Sigmoid colon (tissue), 7 donors: ENCODE results near the gene ADGRV1. TPM values are rescaled to one million over a fixed set of nuclear protein-coding genes. Genes with fewer than 3 reads are reported as not detected.
"Not testable (repeated sequence)": the region's sequence is repeated elsewhere in the genome, so short reads cannot be mapped to it uniquely, and the experiment has no call there.

Source experiments
- DNase-seq: peaks from one replicate; pipeline ENCODE4 v3.0.0-alpha.2; 2019
- H3K27ac ChIP-seq, 4 donors: fragments of 200-600 bp; sonication (generic); one replicate each; pipeline ENCODE4 v1.5.1; 2016 to 2019; ENCODE audit warnings: mild to moderate bottlenecking in 1 of 4
- H3K27me3 ChIP-seq, 3 donors: fragments of 200-600 bp; sonication (generic); one replicate each; pipeline ENCODE4 v1.5.1; 2019; ENCODE audit warnings: mild to moderate bottlenecking in 1 of 3
- H3K36me3 ChIP-seq, 4 donors: fragments of 200-600 bp; sonication (generic); one replicate each; pipeline ENCODE4 v1.5.1; 2016 to 2019
- H3K4me1 ChIP-seq, 4 donors: fragments of 200-600 bp; sonication (generic); one replicate each; pipeline ENCODE4 v1.5.1; 2017 to 2019
- H3K4me3 ChIP-seq, 4 donors: fragments of 200-600 bp; sonication (generic); one replicate each; pipeline ENCODE4 v1.5.1; 2017 to 2019; ENCODE audit warnings: mild to moderate bottlenecking in 2 of 4, moderate library complexity in 1 of 4
- H3K9me3 ChIP-seq, 4 donors: fragments of 200-600 bp in 3 of 4; sonication (generic) in 3 of 4; one replicate each; pipeline versions ENCODE4 v1.5.1 to v1.6.1; 2013 to 2019
- CTCF ChIP-seq, 4 experiments: fragments of 450-650 bp in 3 of 4; fragments of 200-600 bp in 1 of 4; IDR thresholded peaks; one replicate each; pipeline ENCODE4 v1.5.1; 2016 to 2019; ENCODE audit warnings: antibody characterized with exemption in 4 of 4, mild to moderate bottlenecking in 3 of 4, moderate library complexity in 2 of 4
- EP300 ChIP-seq, 4 donors: sonication (generic); formaldehyde crosslinking; IDR thresholded peaks; one replicate each; pipeline ENCODE4 v1.6.1; 2017; ENCODE audit warnings: antibody characterized with exemption in 4 of 4
- POLR2A ChIP-seq, 2 donors: fragments of 450-650 bp; IDR thresholded peaks; one replicate each; pipeline ENCODE4 v1.6.1; 2016; ENCODE audit warnings: antibody characterized with exemption in 2 of 2, mild to moderate bottlenecking in 2 of 2, moderate library complexity in 2 of 2
- POLR2AphosphoS5 ChIP-seq, 4 donors: sonication (generic); formaldehyde crosslinking; IDR thresholded peaks; one replicate each; pipeline ENCODE4 v1.6.1; 2017; ENCODE audit warnings: antibody characterized with exemption in 4 of 4
- WGBS, 2 donors: extraction: QIAGEN DNeasy Blood & Tissue Kit; methylation state at CpG; one replicate each; pipeline ENCODE4 v1.1.7; 2013; 5-methylcytosine and 5-hydroxymethylcytosine counted together
- intact Hi-C: fragments of 100-400 bp; cut with DNase I; formaldehyde crosslinking; loops from one replicate; pipeline ENCODE4 v1.15.1; 2023
- polyA plus RNA-seq, 3 donors: library from polyadenylated mRNA; stranded (reverse); fragments of 200-250 nt; gene quantifications; one replicate each; pipeline ENCODE4 v1.2.3, GENCODE V29; 2013
- total RNA-seq, 4 donors: library from RNA; depleted of rRNA; stranded (reverse); fragments of >200 nt; gene quantifications; one replicate each; pipeline ENCODE4 v1.1.0, GENCODE V29; 2016
- donor health status: healthy with polysubstance abuse.
- donor health status: Bipolar disorder and iron deficiency.
- donor health status: healthy.

Gene ADGRV1
- total and polyA plus RNA-seq, 7 donors: 0.54 to 2.1 (median 0.74) TPM; not detected in 1

GRCh38 chr5:90570034-90570433 is 11.4 kb downstream of the ADGRV1 start:
- no peak for DNase-seq
- no peaks in the 10 kb centered on the region for H3K36me3 ChIP-seq
- peaks cover 0 to 4% (median under 1%) of the 10 kb centered on the region in 4 donors for H3K9me3 ChIP-seq
- H3K4me1 ChIP-seq: no peaks in the 10 kb centered on the region
- TF ChIP-seq CTCF (IDR thresholded peaks at IDR 0.05): no peak
- no peak for TF ChIP-seq POLR2AphosphoS5 (IDR thresholded peaks at IDR 0.05)
- no peak for TF ChIP-seq POLR2A (IDR thresholded peaks at IDR 0.05)
- no peak for TF ChIP-seq EP300 (IDR thresholded peaks at IDR 0.05)
- intact Hi-C loops: no loop called here
- no peak overlapping the region for H3K27ac ChIP-seq
- 86% methylated on average over 2 of the region's 2 CpGs for WGBS, 2 donors
- no peaks in the 10 kb centered on the region for H3K27me3 ChIP-seq
- H3K4me3 ChIP-seq: no peak overlapping the region

GRCh38 chr5:90571147-90571773 is 12.7 kb downstream of the ADGRV1 start:
- no peak for TF ChIP-seq CTCF (IDR thresholded peaks at IDR 0.05)
- TF ChIP-seq EP300 (IDR thresholded peaks at IDR 0.05): no peak
- no peak for TF ChIP-seq POLR2AphosphoS5 (IDR thresholded peaks at IDR 0.05)
- TF ChIP-seq POLR2A (IDR thresholded peaks at IDR 0.05): no peak
- H3K9me3 ChIP-seq: peaks cover 0 to 4% (median under 1%) of the 10 kb centered on the region in 4 donors
- no peak for DNase-seq
- no peaks in the 10 kb centered on the region for H3K27me3 ChIP-seq
- no peaks in the 10 kb centered on the region for H3K36me3 ChIP-seq
- intact Hi-C loops: no loop called here
- no peaks in the 10 kb centered on the region for H3K4me1 ChIP-seq
- 40 to 89% methylated on average over 1 of the region's 1 CpG for WGBS, 2 donors
- no peak overlapping the region for H3K4me3 ChIP-seq
- no peak overlapping the region for H3K27ac ChIP-seq

GRCh38 chr5:90575712-90576111 is 17.1 kb downstream of the ADGRV1 start:
- no peaks in the 10 kb centered on the region for H3K4me1 ChIP-seq
- H3K4me3 ChIP-seq: no peak overlapping the region
- H3K27me3 ChIP-seq: no peaks in the 10 kb centered on the region
- no peak for TF ChIP-seq EP300 (IDR thresholded peaks at IDR 0.05)
- DNase-seq: no peak
- no peak overlapping the region for H3K27ac ChIP-seq
- 94% methylated on average over 5 of the region's 5 CpGs for WGBS, 2 donors
- H3K9me3 ChIP-seq: peaks cover 0 to 2% (median 0%) of the 10 kb centered on the region in 4 donors
- intact Hi-C loops: no loop called here
- H3K36me3 ChIP-seq: no peaks in the 10 kb centered on the region

GRCh38 chr5:90576566-90576965 is 18.0 kb downstream of the ADGRV1 start:
- WGBS, 2 donors: 64 to 79% methylated on average over 3 of the region's 3 CpGs
- H3K27me3 ChIP-seq, intact Hi-C loops, H3K36me3 ChIP-seq, H3K9me3 ChIP-seq, H3K4me3 ChIP-seq, H3K4me1 ChIP-seq, DNase-seq, H3K27ac ChIP-seq: not testable (repeated sequence)

- DNase-seq, intact Hi-C loops, H3K27me3 ChIP-seq, H3K27ac ChIP-seq, H3K9me3 ChIP-seq, H3K4me3 ChIP-seq, H3K36me3 ChIP-seq, H3K4me1 ChIP-seq: not testable (repeated sequence)
- whole genome bisulfite sequencing, 2 donors: 91% methylated on average over 2 of the region's 2 CpGs
These were observed 21.3 kb downstream of the ADGRV1 start for GRCh38 chr5:90579905-90580304.

GRCh38 chr5:90581956-90582355 is 23.4 kb downstream of the ADGRV1 start:
- DNase-seq: no peak
- TF ChIP-seq EP300 (IDR thresholded peaks at IDR 0.05): no peak
- no peak for TF ChIP-seq CTCF (IDR thresholded peaks at IDR 0.05)
- no peak for TF ChIP-seq POLR2A (IDR thresholded peaks at IDR 0.05)
- no peak for TF ChIP-seq POLR2AphosphoS5 (IDR thresholded peaks at IDR 0.05)
- Histone ChIP-seq H3K36me3 (no peaks in the 10 kb centered on the region), H3K9me3 (no peaks in the 10 kb centered on the region), H3K27me3 (no peaks in the 10 kb centered on the region), H3K4me1 (no peaks in the 10 kb centered on the region), H3K4me3 (no peak overlapping the region), H3K27ac (no peak overlapping the region)
- WGBS, 2 donors: 38 to 73% methylated on average over 2 of the region's 2 CpGs
- intact Hi-C loops: no loop called here
